Activated CD8-positive, alpha-beta memory T cell treated with anti-CD3 and anti-CD28 coated beads, Interleukin-2, amount 10 ng/mL, durations not matched to agents 7 days and 5 days (primary cell): ENCODE measurements around the gene ZNF613. TPM values are rescaled to one million over a fixed set of nuclear protein-coding genes. Genes with fewer than 3 reads are reported as not detected.
"Not testable (repeated sequence)": the region's sequence is repeated elsewhere in the genome, so short reads cannot be mapped to it uniquely, and the experiment has no call there.

Source experiments
- ATAC-seq: fragments of 150-1000 bp; cut with Tn5 transposase; one replicate; pipeline ENCODE4 v1.10.0; 2021; ENCODE audit warnings: moderate library complexity
- CTCF ChIA-PET: fragments of 350-600 bp; sonication (Branson Sonifier 250); formaldehyde crosslinking; loops from one replicate; lab custom pipeline; 2021; ENCODE audit warnings: antibody characterized with exemption; lab: Charles Lee
- DNase-seq: peaks from one replicate; pipeline ENCODE4 v3.0.0-alpha.2; 2020
- H3K27ac Mint-ChIP-seq: one replicate; pipeline ENCODE4 v1.8.0; 2021; ENCODE audit warnings: mild to moderate bottlenecking, mixed read lengths
- H3K27me3 Mint-ChIP-seq: one replicate; pipeline ENCODE4 v1.8.0; 2021; ENCODE audit warnings: mixed read lengths
- H3K36me3 Mint-ChIP-seq: one replicate; pipeline ENCODE4 v1.8.0; 2021; ENCODE audit warnings: mild to moderate bottlenecking, mixed read lengths
- H3K4me1 Mint-ChIP-seq: one replicate; pipeline ENCODE4 v1.8.0; 2021; ENCODE audit warnings: mixed read lengths
- H3K4me3 Mint-ChIP-seq: one replicate; pipeline ENCODE4 v1.8.0; 2021; ENCODE audit warnings: mild to moderate bottlenecking, moderate library complexity, mixed read lengths
- H3K9me3 Mint-ChIP-seq: one replicate; pipeline ENCODE4 v1.8.0; 2022; ENCODE audit warnings: low read depth, mixed read lengths
- total RNA-seq, 2 experiments: library from RNA; stranded (reverse); gene quantifications; one replicate each; pipeline ENCODE4 v1.2.3, GENCODE V29; 2021

ZNF613 gene
- total RNA-seq, 2 experiments from 2014 or later, result 5.0 to 5.7 TPM

DNA sequence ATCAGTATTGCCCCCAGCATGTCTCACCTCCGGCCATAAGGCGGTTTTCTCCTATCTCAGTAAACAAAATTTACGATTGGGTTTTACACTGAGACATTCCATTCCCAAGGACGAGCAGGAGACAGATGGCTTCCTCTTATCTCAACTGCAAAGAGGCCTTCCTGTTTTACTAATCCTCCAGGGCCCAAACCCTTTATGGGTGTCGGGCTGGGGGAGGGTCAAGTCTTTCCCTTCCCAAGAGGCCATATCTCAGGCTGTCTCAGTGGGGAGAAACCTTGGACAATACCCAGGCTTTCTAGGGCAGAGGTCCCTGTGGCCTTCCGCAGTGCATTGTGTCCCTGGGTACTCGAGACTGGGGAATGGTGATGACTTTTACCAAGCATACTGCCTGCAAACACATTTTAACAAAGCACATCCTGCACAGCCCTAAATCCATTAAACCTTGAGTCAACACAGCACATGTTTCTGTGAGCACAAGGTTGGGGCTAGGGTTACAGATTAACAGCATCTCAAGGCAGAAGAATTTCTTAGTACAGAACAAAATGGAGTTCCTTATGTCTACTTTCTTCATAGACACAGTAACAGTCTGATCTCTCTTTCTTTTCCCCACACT is 33.5 kb downstream of the ZNF613 start:
- DNase-seq, H3K4me3 Mint-ChIP-seq, H3K27me3 Mint-ChIP-seq, CTCF ChIA-PET, H3K27ac Mint-ChIP-seq, H3K4me1 Mint-ChIP-seq, ATAC-seq: not testable (repeated sequence)
- Mint-ChIP-seq H3K9me3 (peaks cover 49% of the 10 kb centered on the region), H3K36me3 (peaks cover 29% of the 10 kb centered on the region)

DNA sequence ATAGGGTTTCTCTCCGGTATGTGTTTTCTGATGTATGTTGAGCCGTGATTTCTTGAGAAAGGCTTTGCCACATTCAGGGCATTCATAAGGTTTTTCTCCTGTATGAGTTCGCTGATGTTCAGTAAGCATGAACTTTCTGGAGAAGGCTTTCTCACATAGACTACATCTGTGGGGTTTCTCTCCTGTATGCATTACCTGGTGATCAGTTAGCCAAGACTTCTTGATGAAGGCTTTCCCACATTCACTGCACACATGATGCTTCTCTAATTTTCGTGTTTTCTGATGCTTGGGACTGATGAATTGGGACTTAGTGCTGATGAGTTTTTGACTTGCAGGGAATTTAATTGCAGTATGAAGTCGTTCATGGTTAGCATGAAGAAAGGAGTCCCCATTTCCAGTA is 38.3 kb downstream of the ZNF613 start:
- no peak for ATAC-seq
- Mint-ChIP-seq H3K4me3 (no peak overlapping the region), H3K9me3 (peaks cover 48% of the 10 kb centered on the region), H3K27ac (no peak overlapping the region), H3K36me3 (peaks cover 67% of the 10 kb centered on the region), H3K27me3 (no peaks in the 10 kb centered on the region), H3K4me1 (no peaks in the 10 kb centered on the region)
- no peak for DNase-seq
- CTCF ChIA-PET, result no interaction called here

DNA sequence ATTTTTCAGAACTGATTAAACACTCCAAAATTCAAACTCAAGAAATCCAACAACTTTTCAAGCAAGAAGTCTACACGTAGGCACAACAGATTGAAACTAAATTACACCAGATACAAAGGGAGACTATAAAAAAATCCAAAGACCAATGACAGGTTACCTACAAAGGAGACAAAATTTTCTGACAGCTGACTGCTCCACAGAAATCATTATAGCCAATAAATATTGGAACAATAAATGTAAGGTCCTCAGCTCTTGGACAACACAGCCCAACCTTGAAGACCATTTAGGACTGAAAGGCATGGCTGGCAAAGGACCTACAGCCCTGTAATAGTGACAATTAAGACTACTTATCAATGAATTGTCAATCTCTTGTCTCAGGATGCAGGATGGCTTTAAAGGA is 43.4 kb downstream of the ZNF613 start:
- Mint-ChIP-seq H3K27ac (no peak overlapping the region), H3K9me3 (peaks cover 36% of the 10 kb centered on the region)
- CTCF ChIA-PET, result no interaction called here

DNA sequence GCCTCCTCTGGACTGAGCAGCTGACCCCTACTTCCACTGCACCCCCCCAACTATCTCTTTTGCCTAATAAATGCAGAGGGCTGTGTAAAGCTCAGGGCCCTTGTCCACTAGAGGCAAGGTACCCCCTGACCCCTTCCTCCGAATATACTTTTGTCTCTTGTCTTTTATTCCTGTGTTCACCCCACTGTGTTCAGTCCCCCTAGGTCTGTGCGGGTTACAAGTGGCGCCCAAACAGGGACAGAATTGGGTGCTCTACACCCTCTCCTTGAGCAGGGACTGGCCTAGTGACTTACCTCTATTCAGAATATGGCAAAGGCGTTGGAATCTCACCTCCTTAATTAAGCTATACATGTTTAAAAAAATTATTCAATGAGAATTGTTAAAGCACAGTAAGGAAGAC is 44.4 kb downstream of the ZNF613 start:
- DNase-seq (no peak), ATAC-seq (no peak)
- no peak overlapping the region for H3K27ac Mint-ChIP-seq
- no peak overlapping the region for H3K4me3 Mint-ChIP-seq
- peaks cover 37% of the 10 kb centered on the region for H3K9me3 Mint-ChIP-seq
- no peaks in the 10 kb centered on the region for H3K27me3 Mint-ChIP-seq
- peaks cover 84% of the 10 kb centered on the region for H3K36me3 Mint-ChIP-seq
- CTCF ChIA-PET, result interaction anchor here (0.7 kb wide), 1 partner anchor 29 kb away, joined by 3 read pairs; no protein-coding TSS in a partner anchor
- H3K4me1 Mint-ChIP-seq, result no peaks in the 10 kb centered on the region

More for the DNA sequence above, 43.4 kb downstream of the ZNF613 start:
- Mint-ChIP-seq H3K4me3 (no peak overlapping the region), H3K36me3 (peaks cover 85% of the 10 kb centered on the region), H3K27me3 (no peaks in the 10 kb centered on the region), H3K4me1 (no peaks in the 10 kb centered on the region)
- DNase-seq, result no peak
- no peak for ATAC-seq

GRCh38 chr19:51975787-51976186 is 48.5 kb downstream of the ZNF613 start:
- ATAC-seq, H3K4me3 Mint-ChIP-seq, DNase-seq, H3K4me1 Mint-ChIP-seq, H3K27ac Mint-ChIP-seq, H3K27me3 Mint-ChIP-seq, CTCF ChIA-PET: not testable (repeated sequence)
- Mint-ChIP-seq H3K9me3 (peaks cover 52% of the 10 kb centered on the region), H3K36me3 (peaks cover 88% of the 10 kb centered on the region)

DNA sequence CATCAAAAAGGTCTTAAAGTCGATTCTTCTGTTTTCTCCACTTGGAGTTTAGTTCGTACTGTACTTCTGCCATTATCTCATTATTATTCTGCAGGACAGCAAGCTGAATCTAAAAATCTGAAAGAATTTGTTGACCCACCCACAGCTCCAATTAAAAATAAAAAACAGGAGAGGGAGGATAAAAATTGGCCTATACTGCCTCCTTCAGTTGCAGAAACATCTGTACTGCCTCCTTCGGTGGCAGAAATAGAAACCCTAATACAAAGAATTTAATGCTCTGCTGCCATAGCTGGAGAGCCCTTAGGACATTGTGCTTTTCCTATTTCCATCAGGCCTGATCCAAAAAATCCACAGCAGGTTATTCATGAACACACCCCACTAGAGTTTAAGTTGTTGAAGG is 49.6 kb downstream of the ZNF613 start:
- peaks cover 44% of the 10 kb centered on the region for H3K9me3 Mint-ChIP-seq
- no peak for ATAC-seq

DNA sequence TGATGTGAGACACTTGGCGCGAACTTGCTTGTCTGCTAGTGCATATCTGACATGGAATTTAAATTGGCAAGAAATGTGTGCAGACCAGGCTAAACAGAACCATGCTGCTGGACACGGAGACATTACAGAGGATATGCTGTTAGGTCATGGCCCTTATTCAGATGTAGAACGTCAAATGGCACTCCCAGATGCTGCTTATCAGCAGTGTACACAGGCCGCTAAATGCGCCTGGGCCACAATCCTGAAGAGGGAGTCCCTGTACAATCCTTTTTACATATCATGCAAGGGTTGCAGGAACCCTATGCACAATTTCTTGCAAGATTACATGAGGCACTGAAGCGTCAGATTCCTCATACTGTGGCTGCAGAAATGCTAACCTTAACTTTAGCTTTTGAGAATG is 50.1 kb downstream of the ZNF613 start:
- Mint-ChIP-seq H3K27me3 (no peaks in the 10 kb centered on the region), H3K4me3 (no peak overlapping the region), H3K4me1 (peaks cover 8% of the 10 kb centered on the region), H3K9me3 (peaks cover 42% of the 10 kb centered on the region), H3K27ac (no peak overlapping the region), H3K36me3 (peaks cover 85% of the 10 kb centered on the region)
- ATAC-seq, result no peak
- DNase-seq, result no peak
- CTCF ChIA-PET, result no interaction called here

More for the DNA sequence above, 49.6 kb downstream of the ZNF613 start:
- no peak overlapping the region for H3K4me3 Mint-ChIP-seq
- peaks cover 87% of the 10 kb centered on the region for H3K36me3 Mint-ChIP-seq
- H3K27me3 Mint-ChIP-seq, result no peaks in the 10 kb centered on the region
- CTCF ChIA-PET, result no interaction called here
- H3K27ac Mint-ChIP-seq, result no peak overlapping the region
- peaks cover 8% of the 10 kb centered on the region for H3K4me1 Mint-ChIP-seq
- DNase-seq, result no peak

DNA sequence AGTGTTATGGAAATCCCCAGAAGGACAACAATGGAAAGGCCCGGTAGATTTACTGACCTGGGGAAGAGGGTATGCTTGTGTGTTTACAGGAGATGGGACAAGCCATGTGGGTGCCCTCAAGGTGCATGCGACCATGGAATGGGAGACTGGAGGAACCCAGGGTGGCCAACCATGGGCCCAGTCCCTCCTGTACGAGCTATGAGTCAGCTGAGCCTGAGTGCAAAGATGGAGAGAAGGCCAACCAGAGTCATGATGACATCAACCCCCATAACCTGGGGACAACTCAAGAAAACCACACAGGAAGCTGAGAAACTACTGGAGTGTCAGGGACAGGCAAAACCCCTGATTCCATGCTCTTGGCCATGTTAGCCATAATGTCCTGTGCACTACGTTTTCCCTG is 51.6 kb downstream of the ZNF613 start:
- H3K27ac Mint-ChIP-seq, result no peak overlapping the region
- H3K36me3 Mint-ChIP-seq, result peaks cover 83% of the 10 kb centered on the region
- H3K4me3 Mint-ChIP-seq, result no peak overlapping the region
- H3K9me3 Mint-ChIP-seq, result peaks cover 48% of the 10 kb centered on the region
- DNase-seq (no peak), ATAC-seq (no peak)
- CTCF ChIA-PET, result no interaction called here
- H3K27me3 Mint-ChIP-seq, result no peaks in the 10 kb centered on the region
- peaks cover 8% of the 10 kb centered on the region for H3K4me1 Mint-ChIP-seq

- H3K4me3 Mint-ChIP-seq, result no peak overlapping the region
- DNase-seq (no peak), ATAC-seq (no peak)
- H3K4me1 Mint-ChIP-seq, result peaks cover 10% of the 10 kb centered on the region
- peaks cover 43% of the 10 kb centered on the region for H3K9me3 Mint-ChIP-seq
- no peaks in the 10 kb centered on the region for H3K27me3 Mint-ChIP-seq
- H3K27ac Mint-ChIP-seq, result no peak overlapping the region
- H3K36me3 Mint-ChIP-seq, result peaks cover 81% of the 10 kb centered on the region
- CTCF ChIA-PET, result no interaction called here
Observed at GRCh38 chr19:51980116-51980736, 53.0 kb downstream of the ZNF613 start.

- Mint-ChIP-seq H3K36me3 (peaks cover 81% of the 10 kb centered on the region), H3K9me3 (peaks cover 46% of the 10 kb centered on the region), H3K4me1 (peaks cover 13% of the 10 kb centered on the region)
- H3K27ac Mint-ChIP-seq, ATAC-seq, CTCF ChIA-PET, DNase-seq, H3K4me3 Mint-ChIP-seq, H3K27me3 Mint-ChIP-seq: not testable (repeated sequence)
Observed at GRCh38 chr19:51980926-51981325, 53.7 kb downstream of the ZNF613 start.

DNA sequence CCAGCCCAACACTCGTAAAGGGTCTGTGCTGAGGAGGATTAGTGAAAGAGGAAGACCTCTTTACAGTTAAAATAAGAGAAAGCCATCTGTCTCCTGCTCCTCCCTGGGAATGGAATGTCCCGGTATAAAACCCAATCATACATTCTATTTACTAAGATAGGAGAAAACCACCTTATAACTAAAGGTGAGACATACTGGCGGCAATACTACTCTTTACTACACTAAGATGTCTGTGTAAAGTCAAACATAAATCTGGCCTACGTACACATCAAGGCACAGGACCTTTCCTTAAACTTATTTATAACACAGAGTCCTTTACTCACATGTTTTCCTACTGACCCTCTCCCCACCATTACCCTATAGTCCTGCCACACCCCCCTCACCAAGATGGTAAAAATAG is 56.1 kb downstream of the ZNF613 start:
- H3K36me3 Mint-ChIP-seq, result peaks cover 79% of the 10 kb centered on the region
- no peak for DNase-seq
- H3K4me1 Mint-ChIP-seq, result peaks cover 21% of the 10 kb centered on the region
- H3K9me3 Mint-ChIP-seq, result peaks cover 41% of the 10 kb centered on the region
- no peaks in the 10 kb centered on the region for H3K27me3 Mint-ChIP-seq
- H3K4me3 Mint-ChIP-seq, result no peak overlapping the region
- H3K27ac Mint-ChIP-seq, result no peak overlapping the region
- ATAC-seq, result no peak
- CTCF ChIA-PET, result no interaction called here

DNA sequence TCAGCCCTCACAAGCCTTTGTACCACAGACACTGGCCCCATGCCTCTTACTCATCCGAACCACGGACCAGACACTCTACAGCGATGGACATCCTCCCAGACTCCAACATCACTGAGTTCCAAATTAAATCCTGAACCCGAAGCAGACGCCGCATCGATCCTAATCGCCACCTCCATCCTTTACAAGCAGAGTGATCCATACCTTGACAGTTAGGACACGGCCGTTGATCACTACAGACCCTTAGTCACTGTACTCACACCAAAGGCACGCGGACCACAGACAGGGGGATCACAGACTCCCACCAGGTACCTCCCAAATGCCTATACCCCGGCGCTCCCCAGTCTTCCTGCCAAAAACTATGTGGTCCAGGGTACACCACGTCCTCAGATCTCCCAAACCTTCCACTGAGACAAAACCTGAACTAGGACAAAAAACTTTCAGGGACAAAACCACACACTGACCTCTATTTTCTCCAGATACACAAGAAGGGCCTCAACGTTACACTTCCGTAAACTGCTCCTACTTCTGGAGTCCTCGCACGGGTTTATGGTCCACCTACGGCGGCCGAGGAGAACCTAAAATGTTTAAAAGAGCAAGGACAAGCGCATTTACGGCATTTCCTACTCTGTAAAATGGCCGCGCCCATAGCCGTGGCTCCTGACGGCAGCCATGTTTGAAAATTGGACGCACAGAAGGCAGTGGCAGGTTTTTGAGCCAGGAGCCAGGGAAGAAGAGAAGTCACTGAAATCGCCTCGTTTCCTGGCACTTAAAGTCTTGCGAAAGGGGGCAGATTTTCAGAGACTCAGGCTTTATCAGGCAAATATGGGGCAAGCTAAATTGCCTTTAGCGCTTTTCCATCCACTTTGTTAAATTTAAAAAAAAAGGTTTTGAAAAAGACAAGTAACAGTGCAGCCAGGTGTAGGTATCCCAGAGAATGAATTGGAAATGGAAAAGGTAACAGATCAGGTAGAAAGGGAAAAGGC is 59.3 kb downstream of the ZNF613 start, which contains the start of gene ZNF350:
TSS of gene ZNF350 (minus strand) at position 532 of the 983 bp plus-strand sequence. CDS start 12,480 bp downstream, outside the sequence.
- Mint-ChIP-seq H3K9me3 (peaks cover 36% of the 10 kb centered on the region), H3K4me1 (peaks cover 13% of the 10 kb centered on the region), H3K4me3 (peak within 1 kb of the TSS; percentile 91), H3K27me3 (no peaks in the 10 kb centered on the region), H3K27ac (peak within 1 kb of the TSS; percentile 92), H3K36me3 (peaks cover 64% of the 10 kb centered on the region)
- peak; percentile 98 for ATAC-seq
- peak; percentile 95 for DNase-seq
- CTCF ChIA-PET, result no interaction called here

DNA sequence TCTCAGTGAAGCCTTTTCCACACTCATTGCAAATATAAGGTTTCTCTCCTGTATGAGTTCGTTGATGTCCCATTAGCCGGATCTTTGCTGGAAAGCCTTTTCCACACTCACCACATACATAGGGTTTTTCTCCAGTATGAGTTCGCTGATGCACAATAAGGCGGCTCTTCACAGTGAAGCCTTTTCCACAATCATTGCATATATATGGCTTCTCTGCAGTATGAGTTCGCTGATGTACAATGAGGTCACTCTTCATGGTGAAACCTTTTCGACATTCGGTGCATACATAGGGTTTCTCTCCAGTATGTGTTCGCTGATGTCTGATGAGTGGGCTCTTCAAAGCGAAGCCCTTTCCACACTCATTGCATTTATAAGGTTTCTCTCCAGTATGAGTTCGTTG is 66.2 kb downstream of the ZNF613 start:
- ATAC-seq, result no peak
- no peaks in the 10 kb centered on the region for H3K4me1 Mint-ChIP-seq
- DNase-seq, result no peak
- H3K9me3 Mint-ChIP-seq, result peaks cover 57% of the 10 kb centered on the region
- no peaks in the 10 kb centered on the region for H3K27me3 Mint-ChIP-seq
- no peak overlapping the region for H3K27ac Mint-ChIP-seq
- CTCF ChIA-PET, result no interaction called here
- H3K4me3 Mint-ChIP-seq, result no peak overlapping the region
- H3K36me3 Mint-ChIP-seq, result peaks cover 67% of the 10 kb centered on the region
